Fibroblast of the aortic adventitia (primary cell): ENCODE results near the gene EEA1. TPM values are rescaled to one million over a fixed set of nuclear protein-coding genes. Genes with fewer than 3 reads are reported as not detected.

Experiments
- DNase-seq: peaks from one replicate; pipeline ENCODE4 v3.0.0-alpha.2; 2010; ENCODE audit warnings: low read depth
- H3K4me3 ChIP-seq: 2 replicates; pipeline ENCODE4 v1.5.1; 2011; ENCODE audit warnings: low read depth, mild to moderate bottlenecking, control low read depth, low read length, moderate library complexity
- CTCF ChIP-seq: IDR thresholded peaks from 2 replicates; pipeline ENCODE4 v1.5.1; 2011; ENCODE audit warnings: mild to moderate bottlenecking, low read length, control low read depth, inconsistent platforms; ENCODE audit not compliant: insufficient read depth
- total RNA-seq: library from RNA; depleted of rRNA; stranded (reverse); fragments of >200 nt; gene quantifications from 2 replicates; pipeline ENCODE4 v1.2.3, GENCODE V29; 2012; ENCODE audit warnings: low replicate concordance

The EEA1 gene
- total RNA-seq, 1 donor = 42.3 TPM

- TF ChIP-seq CTCF = no peak
- no peak overlapping the region for H3K4me3 ChIP-seq
- peak; percentile 19 for DNase-seq
Observed at GRCh38 chr12:92739113-92739512, 190.0 kb downstream of the EEA1 start.

DNA sequence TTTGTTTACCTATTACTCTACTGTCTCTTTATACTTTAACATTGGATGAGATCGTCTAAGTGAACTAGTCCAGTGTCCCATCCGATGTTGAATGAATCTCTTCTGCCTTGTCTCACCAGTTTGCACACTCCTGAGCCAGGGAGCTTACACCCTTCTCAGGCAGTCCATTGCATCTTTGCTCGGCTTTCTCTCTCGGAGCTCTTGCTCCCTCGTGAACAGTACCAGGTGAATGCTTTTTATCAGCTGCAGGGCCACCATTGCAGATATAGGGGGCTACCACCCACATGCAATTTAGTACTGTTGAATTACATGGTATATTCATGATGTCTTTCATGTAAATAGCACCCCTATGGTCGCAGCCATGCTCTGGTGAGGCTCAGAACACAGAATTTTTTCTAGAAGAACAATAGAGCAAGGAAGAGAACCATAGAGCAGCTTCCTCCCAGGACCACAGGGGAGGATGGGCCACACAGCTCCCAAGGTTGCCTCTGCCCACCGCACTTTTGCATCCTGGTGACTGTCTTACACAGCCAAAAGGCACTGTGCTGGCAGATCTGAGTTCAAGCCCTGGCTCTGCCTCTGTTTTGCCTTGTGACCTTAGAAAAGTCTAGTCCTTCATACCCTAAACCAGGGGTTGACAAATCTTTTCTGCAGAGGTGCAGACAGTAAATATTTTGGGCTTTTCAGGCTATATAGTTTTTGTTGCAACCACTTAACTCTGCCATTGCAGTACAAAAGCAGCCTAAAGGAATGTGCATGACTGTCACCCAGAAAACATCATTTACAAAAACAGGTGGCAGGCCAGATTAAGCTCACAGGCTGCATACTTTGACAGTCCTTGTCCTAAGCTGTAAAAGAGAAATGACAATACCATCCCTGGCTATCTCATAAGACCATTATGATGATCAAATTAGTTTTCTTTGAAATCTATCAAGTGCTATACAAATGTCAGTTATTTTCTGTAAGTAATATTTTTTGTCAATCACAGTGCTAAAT lies 190.9 kb downstream of the EEA1 start:
- DNase-seq = no peak
- TF ChIP-seq CTCF = no peak
- H3K4me3 ChIP-seq = no peak overlapping the region

DNA sequence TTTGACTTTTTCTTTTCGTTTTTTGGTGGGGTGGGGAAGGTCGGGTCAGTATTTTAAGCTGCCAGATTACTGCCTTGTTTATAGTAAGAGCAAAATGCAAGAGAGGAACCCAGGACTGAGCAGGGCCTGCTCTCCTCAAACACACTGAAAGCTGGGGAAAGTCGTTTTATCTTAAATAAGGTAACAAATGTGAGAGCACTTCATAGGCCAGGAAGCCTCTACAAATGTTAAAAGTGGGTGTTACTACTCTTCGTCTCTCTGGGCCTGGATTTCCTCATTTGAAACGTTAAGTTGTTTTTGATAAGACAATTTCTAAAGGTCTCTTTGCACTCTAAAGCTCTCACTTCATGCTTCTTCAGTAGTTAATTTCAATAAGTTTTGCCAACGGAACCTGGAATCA lies 192.5 kb downstream of the EEA1 start:
- TF ChIP-seq CTCF = no peak
- H3K4me3 ChIP-seq = no peak overlapping the region
- DNase-seq = no peak

- peak; percentile 92 for DNase-seq
- no peak for TF ChIP-seq CTCF
- no peak overlapping the region for H3K4me3 ChIP-seq
Observed at GRCh38 chr12:92735131-92735721, 193.9 kb downstream of the EEA1 start.

GRCh38 chr12:92733661-92734060 lies 195.4 kb downstream of the EEA1 start:
- H3K4me3 ChIP-seq = no peak overlapping the region
- DNase-seq = no peak
- TF ChIP-seq CTCF = no peak

GRCh38 chr12:92733181-92733580 lies 195.9 kb downstream of the EEA1 start:
- DNase-seq = no peak
- H3K4me3 ChIP-seq = no peak overlapping the region
- no peak for TF ChIP-seq CTCF
